Mammary epithelial cell (primary cell): ENCODE data around the gene EFCAB11.

Source experiments
- EZH2 ChIP-seq: IDR thresholded peaks from 2 replicates; pipeline ENCODE4 v1.6.1; 2012; ENCODE audit warnings: low read length, inconsistent platforms, borderline replicate concordance
- TF ChIP-seq, protein P1 (sequence below), 2 donors: IDR thresholded peaks in 1 of 2; conservative IDR thresholded peaks in 1 of 2; 2 replicates each; pipeline ENCODE4 v1.5.1; 2011 to 2012; ENCODE audit warnings: inconsistent platforms in 2 of 2, low read length in 2 of 2, mild to moderate bottlenecking in 2 of 2, control low read depth in 1 of 2, low read depth in 1 of 2; ENCODE audit not compliant: insufficient read depth in 1 of 2; ENCODE audit errors: extremely low read depth in 1 of 2

DNA sequence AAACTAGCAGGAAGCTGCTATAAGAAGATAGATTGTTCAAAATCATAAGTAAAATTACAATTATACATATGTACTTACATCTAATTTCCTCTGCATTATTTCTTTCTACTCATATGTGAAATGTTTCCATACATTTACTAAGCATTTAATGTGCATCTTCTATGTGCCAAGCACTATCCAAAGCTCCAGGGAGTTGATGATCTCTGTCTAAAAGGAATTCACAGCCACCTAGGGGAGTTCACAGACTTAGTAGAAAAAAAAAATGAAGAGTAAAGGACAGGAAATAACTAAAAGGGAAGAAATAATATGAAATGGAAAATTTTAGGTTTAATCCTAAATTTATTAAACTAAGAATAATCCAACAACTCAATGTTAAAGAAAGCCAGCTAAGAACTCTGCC is 91.7 kb downstream of the EFCAB11 start:
- TF ChIP-seq, protein P1, sequence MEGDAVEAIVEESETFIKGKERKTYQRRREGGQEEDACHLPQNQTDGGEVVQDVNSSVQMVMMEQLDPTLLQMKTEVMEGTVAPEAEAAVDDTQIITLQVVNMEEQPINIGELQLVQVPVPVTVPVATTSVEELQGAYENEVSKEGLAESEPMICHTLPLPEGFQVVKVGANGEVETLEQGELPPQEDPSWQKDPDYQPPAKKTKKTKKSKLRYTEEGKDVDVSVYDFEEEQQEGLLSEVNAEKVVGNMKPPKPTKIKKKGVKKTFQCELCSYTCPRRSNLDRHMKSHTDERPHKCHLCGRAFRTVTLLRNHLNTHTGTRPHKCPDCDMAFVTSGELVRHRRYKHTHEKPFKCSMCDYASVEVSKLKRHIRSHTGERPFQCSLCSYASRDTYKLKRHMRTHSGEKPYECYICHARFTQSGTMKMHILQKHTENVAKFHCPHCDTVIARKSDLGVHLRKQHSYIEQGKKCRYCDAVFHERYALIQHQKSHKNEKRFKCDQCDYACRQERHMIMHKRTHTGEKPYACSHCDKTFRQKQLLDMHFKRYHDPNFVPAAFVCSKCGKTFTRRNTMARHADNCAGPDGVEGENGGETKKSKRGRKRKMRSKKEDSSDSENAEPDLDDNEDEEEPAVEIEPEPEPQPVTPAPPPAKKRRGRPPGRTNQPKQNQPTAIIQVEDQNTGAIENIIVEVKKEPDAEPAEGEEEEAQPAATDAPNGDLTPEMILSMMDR (conservative IDR thresholded peaks at IDR 0.05 in 1 of 2, IDR thresholded peaks at IDR 0.05 in 1 of 2; ENCODE audit: extremely low read depth in 1 of 2, insufficient read depth in 1 of 2, low read depth in 1 of 2, low read length in 2 of 2) = no peak
- no peak for TF ChIP-seq EZH2
